Coronary artery (tissue), 2 donors: ENCODE data around the gene MAPK6.

Experiments
- DNase-seq: peaks from one replicate; pipeline ENCODE4 v3.0.0-alpha.2; 2017; ENCODE audit warnings: low spot score
- H3K27ac ChIP-seq, 2 donors: fragments of 200-600 bp; sonication (generic); one replicate each; pipeline ENCODE4 v1.5.1; 2016 to 2019
- H3K4me3 ChIP-seq: fragments of 200-600 bp; sonication (generic); 2 replicates; pipeline ENCODE4 v1.5.1; 2016; ENCODE audit warnings: mild to moderate bottlenecking, moderate library complexity
- CTCF ChIP-seq: fragments of 200-600 bp; sonication (generic); IDR thresholded peaks from one replicate; pipeline ENCODE4 v1.5.1; 2019; ENCODE audit warnings: antibody characterized with exemption

MAPK6 gene

GRCh38 chr15:52018693-52019393 is at the start of gene MAPK6:
TSS of gene MAPK6 (plus strand) at chr15:52019219. CDS start at chr15:52046461, 27,242 bp downstream.
- no peak for TF ChIP-seq CTCF
- peak within 1 kb of the TSS; percentile 85 for H3K4me3 ChIP-seq
- peak within 1 kb of the TSS; percentile 97 to 99 for H3K27ac ChIP-seq
- peak; percentile 93 for DNase-seq

GRCh38 chr15:51969728-51970127 is 49.3 kb upstream of the MAPK6 start:
- no peak for TF ChIP-seq CTCF
- no peak for DNase-seq
- Histone ChIP-seq H3K27ac (no peak overlapping the region), H3K4me3 (no peak overlapping the region)

GRCh38 chr15:51970132-51970817 is 48.7 kb upstream of the MAPK6 start:
- no peak for TF ChIP-seq CTCF
- Histone ChIP-seq H3K4me3 (no peak overlapping the region), H3K27ac (no peak overlapping the region)
- no peak for DNase-seq

- Histone ChIP-seq H3K4me3 (peak overlapping the region; percentile 91), H3K27ac (peak overlapping the region; percentile 79 to 95)
- DNase-seq: no peak
- no peak for TF ChIP-seq CTCF
These were observed 48.0 kb upstream of the MAPK6 start for GRCh38 chr15:51971032-51971374.

- TF ChIP-seq CTCF: peak; percentile 16
These were observed 47.5 kb upstream of the MAPK6 start, which contains the start of gene LEO1 for GRCh38 chr15:51971375-51972133. TSS of gene LEO1 (minus strand) at chr15:51971778. CDS start at chr15:51971745, 33 bp downstream.

GRCh38 chr15:51973220-51973619 is 45.8 kb upstream of the MAPK6 start:
- no peak for DNase-seq

More at GRCh38 chr15:51971375-51972133, 47.5 kb upstream of the MAPK6 start, which contains the start of gene LEO1:
- peak within 1 kb of the TSS; percentile 91 for H3K4me3 ChIP-seq
- DNase-seq: peak; percentile 89
- peak within 1 kb of the TSS; percentile 79 to 95 for H3K27ac ChIP-seq

More at GRCh38 chr15:51973220-51973619, 45.8 kb upstream of the MAPK6 start:
- no peak overlapping the region for H3K27ac ChIP-seq
- no peak overlapping the region for H3K4me3 ChIP-seq
- TF ChIP-seq CTCF: no peak
